Activated CD4-positive, alpha-beta T cell treated with anti-CD3 and anti-CD28 coated beads, Interleukin-2, amount 50 U/mL, for 1 hour (primary cell): ENCODE measurements around the gene AHR.

Source experiments
- DNase-seq: peaks from one replicate; pipeline ENCODE4 v3.0.0-alpha.2; 2020

Gene AHR

GRCh38 chr7:17305387-17306171 lies 7.1 kb downstream of the AHR start:
- no peak for DNase-seq

- no peak for DNase-seq
These were observed 8.5 kb downstream of the AHR start for GRCh38 chr7:17307000-17307399.

- DNase-seq: no peak
These were observed 9.1 kb downstream of the AHR start for GRCh38 chr7:17307558-17307957.

- DNase-seq: no peak
These were observed 9.7 kb downstream of the AHR start for GRCh38 chr7:17307969-17308648.

GRCh38 chr7:17311194-17311593 lies 12.7 kb downstream of the AHR start:
- no peak for DNase-seq

GRCh38 chr7:17311952-17312351 lies 13.5 kb downstream of the AHR start:
- no peak for DNase-seq

GRCh38 chr7:17312641-17313040 lies 14.2 kb downstream of the AHR start:
- no peak for DNase-seq

- no peak for DNase-seq
These were observed 14.7 kb downstream of the AHR start for GRCh38 chr7:17313194-17313593.

- no peak for DNase-seq
These were observed 17.5 kb downstream of the AHR start for GRCh38 chr7:17315974-17316373.

- DNase-seq: no peak
These were observed 19.7 kb downstream of the AHR start for GRCh38 chr7:17318146-17318545.

GRCh38 chr7:17319164-17320101 lies 21.0 kb downstream of the AHR start:
- DNase-seq: no peak

GRCh38 chr7:17320102-17320497 lies 21.6 kb downstream of the AHR start:
- DNase-seq: no peak

GRCh38 chr7:17320657-17321056 lies 22.2 kb downstream of the AHR start:
- DNase-seq: no peak

GRCh38 chr7:17325364-17325763 lies 26.9 kb downstream of the AHR start:
- DNase-seq: no peak

GRCh38 chr7:17326378-17326777 lies 27.9 kb downstream of the AHR start:
- DNase-seq: no peak

- no peak for DNase-seq
These were observed 30.2 kb downstream of the AHR start for GRCh38 chr7:17328641-17329040.

GRCh38 chr7:17329440-17329839 lies 31.0 kb downstream of the AHR start:
- no peak for DNase-seq

GRCh38 chr7:17331891-17332501 lies 33.5 kb downstream of the AHR start:
- no peak for DNase-seq

GRCh38 chr7:17333221-17333620 lies 34.8 kb downstream of the AHR start:
- DNase-seq: no peak

GRCh38 chr7:17336168-17336567 lies 37.7 kb downstream of the AHR start:
- DNase-seq: no peak

- DNase-seq: no peak
These were observed 40.7 kb downstream of the AHR start for GRCh38 chr7:17339139-17339538.

GRCh38 chr7:17339952-17340351 lies 41.5 kb downstream of the AHR start:
- DNase-seq: no peak

GRCh38 chr7:17340655-17341054 lies 42.2 kb downstream of the AHR start:
- no peak for DNase-seq
